ENCODE results near the gene AOPEP.

DNA sequence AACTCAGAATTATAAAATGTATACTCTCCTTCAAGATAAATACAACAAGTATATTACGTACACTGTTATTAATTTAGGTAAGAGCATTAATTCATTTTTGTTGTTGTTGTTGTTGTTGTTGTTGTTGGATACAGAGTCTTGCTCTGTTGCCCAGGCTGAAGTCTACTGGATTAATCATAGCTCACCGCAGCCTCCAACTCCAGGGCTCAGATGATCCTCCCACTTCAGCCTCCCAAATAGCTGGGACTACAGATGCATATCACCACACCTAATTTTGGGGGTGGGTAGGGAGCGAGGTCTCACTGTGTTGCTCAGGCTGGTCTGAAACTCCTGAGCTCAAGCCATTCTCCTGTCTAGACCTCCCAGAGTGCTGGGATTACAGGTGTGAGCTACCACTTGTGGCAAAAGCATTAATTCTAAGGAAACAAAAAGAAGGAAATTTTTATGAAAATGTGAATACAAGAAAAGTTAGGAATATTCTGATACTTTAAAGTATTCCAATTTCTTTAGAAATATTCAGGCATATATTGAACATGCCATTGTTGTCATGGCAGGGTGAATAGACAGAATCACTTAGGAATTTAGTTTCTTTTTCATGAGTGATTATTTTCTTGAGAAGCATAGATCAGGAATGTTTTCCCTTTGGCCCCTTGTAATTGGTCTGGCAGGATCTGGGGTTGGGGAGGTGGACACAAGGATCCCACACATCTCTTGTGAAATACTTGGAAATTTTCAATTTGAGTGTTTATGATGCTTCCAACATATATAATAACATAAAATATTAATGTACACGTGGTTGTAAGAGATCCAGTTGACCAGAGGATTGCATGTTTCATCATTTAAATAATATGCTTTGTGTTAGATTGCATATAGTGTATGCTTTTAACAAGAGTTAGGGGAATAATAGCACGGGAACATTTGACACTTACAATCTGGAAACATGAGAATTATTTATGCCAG lies 327.4 kb downstream of the AOPEP start:
- TF ChIP-seq, protein P1, sequence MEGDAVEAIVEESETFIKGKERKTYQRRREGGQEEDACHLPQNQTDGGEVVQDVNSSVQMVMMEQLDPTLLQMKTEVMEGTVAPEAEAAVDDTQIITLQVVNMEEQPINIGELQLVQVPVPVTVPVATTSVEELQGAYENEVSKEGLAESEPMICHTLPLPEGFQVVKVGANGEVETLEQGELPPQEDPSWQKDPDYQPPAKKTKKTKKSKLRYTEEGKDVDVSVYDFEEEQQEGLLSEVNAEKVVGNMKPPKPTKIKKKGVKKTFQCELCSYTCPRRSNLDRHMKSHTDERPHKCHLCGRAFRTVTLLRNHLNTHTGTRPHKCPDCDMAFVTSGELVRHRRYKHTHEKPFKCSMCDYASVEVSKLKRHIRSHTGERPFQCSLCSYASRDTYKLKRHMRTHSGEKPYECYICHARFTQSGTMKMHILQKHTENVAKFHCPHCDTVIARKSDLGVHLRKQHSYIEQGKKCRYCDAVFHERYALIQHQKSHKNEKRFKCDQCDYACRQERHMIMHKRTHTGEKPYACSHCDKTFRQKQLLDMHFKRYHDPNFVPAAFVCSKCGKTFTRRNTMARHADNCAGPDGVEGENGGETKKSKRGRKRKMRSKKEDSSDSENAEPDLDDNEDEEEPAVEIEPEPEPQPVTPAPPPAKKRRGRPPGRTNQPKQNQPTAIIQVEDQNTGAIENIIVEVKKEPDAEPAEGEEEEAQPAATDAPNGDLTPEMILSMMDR (IDR thresholded peaks at IDR 0.05; ENCODE audit: low read length): no peak
- no peak for TF ChIP-seq EZH2 (IDR thresholded peaks at IDR 0.05; ENCODE audit: borderline replicate concordance, low read length)

Data from OCI-LY1 (cell line).